H1 (cell line): Measurements from ENCODE around the gene BZW1. TPM values are rescaled to one million over a fixed set of nuclear protein-coding genes. Genes with fewer than 3 reads are reported as not detected.

Source experiments
- CHD7 ChIP-seq: fragments of 300-600 bp; sonication (generic); IDR thresholded peaks from 2 replicates; pipeline ENCODE4 v1.7.1; 2012; ENCODE audit warnings: low read length, moderate library complexity, mild to moderate bottlenecking, inconsistent platforms; ENCODE audit not compliant: insufficient replicate concordance
- EZH2 ChIP-seq: fragments of 200-600 bp; sonication (generic); IDR thresholded peaks from 2 replicates; pipeline ENCODE4 v1.7.1; 2012; ENCODE audit warnings: low read depth, mild to moderate bottlenecking, moderate library complexity, low read length, inconsistent platforms; ENCODE audit not compliant: severe bottlenecking
- MAFK ChIP-seq: IDR thresholded peaks from 2 replicates; pipeline ENCODE4 v1.6.1; 2012; ENCODE audit warnings: low read depth, mild to moderate bottlenecking, improper control_type of control experiment, low read length
- RBBP5 ChIP-seq: IDR thresholded peaks from 2 replicates; pipeline ENCODE4 v1.7.1; 2012; ENCODE audit warnings: low read depth, mild to moderate bottlenecking, inconsistent platforms, low read length, moderate library complexity, borderline replicate concordance
- RNF2 ChIP-seq: fragments of 200-900, 300-1000 bp; sonication (generic); IDR thresholded peaks from 2 replicates; pipeline ENCODE4 v1.7.1; 2016; ENCODE audit warnings: borderline replicate concordance, low read depth, mild to moderate bottlenecking, antibody characterized with exemption, low read length; ENCODE audit not compliant: poor library complexity, severe bottlenecking; ENCODE audit errors: missing control alignments
- SUZ12 ChIP-seq: fragments of 200-600 bp; sonication (generic); IDR thresholded peaks from 2 replicates; pipeline ENCODE4 v1.6.1; 2012; ENCODE audit warnings: mild to moderate bottlenecking, inconsistent platforms, low read length, moderate library complexity, mixed read lengths
- TCF12 ChIP-seq: IDR thresholded peaks from 2 replicates; pipeline ENCODE4 v1.6.1; 2011; ENCODE audit warnings: low read depth, mild to moderate bottlenecking, low read length
- polyA plus RNA-seq, 7 experiments: library from polyadenylated mRNA; depleted of rRNA in 3 of 7; stranded (reverse) in 5 of 7; unstranded in 2 of 7; fragments of >200 nt in 5 of 7; fragments of 200-250 nt in 2 of 7; gene quantifications; 1 replicate in 5 of 7; 2 replicates in 1 of 7; 4 replicates in 1 of 7; pipeline versions ENCODE4 v1.2.1 to v1.2.3, GENCODE V29; 2011 to 2013; ENCODE audit warnings: missing spikeins in 2 of 7, mixed read lengths in 2 of 7
- total RNA-seq: library from RNA; stranded (reverse); fragmentation: NEBNext Ultra II Directional; extraction: Animal tissue kit (Norgen Biotek cat#: 25700); gene quantifications from 2 replicates; pipeline ENCODE4 v1.2.1, GENCODE V29; 2021

Gene BZW1
- total and polyA plus RNA-seq, 2 of the 8 experiments (the other 6 are each of a cell fraction or from before 2014, with no cell fraction given), result 152 to 335 TPM

DNA sequence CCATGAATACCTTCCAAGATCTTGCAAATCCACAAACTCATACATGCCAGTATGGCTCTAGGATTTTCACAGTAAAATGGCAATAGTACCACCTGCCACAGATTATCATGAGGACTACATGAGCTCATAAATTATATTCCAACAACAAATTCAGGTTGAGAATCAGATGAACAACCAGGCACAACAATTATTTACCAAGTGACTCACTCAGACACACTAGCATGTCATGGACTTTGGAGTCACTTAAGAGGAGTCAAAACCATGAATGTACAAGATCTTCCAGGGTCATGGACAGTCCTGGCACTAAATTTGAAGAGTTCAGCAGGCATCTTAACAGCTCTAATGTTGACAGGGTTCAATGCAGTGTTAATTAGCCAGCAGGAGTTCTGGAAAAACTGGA is 34.4 kb upstream of the BZW1 start (continued):
- TF ChIP-seq CHD7, result no peak
- TF ChIP-seq EZH2, result no peak
- no peak for TF ChIP-seq RNF2
- TF ChIP-seq TCF12, result no peak
- no peak for TF ChIP-seq SUZ12
- no peak for TF ChIP-seq MAFK
- no peak for TF ChIP-seq RBBP5
